CD4-positive, CD25-positive, alpha-beta regulatory T cell (primary cell): ENCODE measurements around the gene IRF7. TPM values are rescaled to one million over a fixed set of nuclear protein-coding genes. Genes with fewer than 3 reads are reported as not detected.

ENCODE experiments used
- ATAC-seq, 2 donors: fragments of 150-1000 bp; cut with Tn5 transposase; one replicate each; pipeline ENCODE4 v1.10.0; 2021; ENCODE audit warnings: low read depth in 2 of 2, moderate number of reproducible peaks in 2 of 2, moderate library complexity in 1 of 2
- DNase-seq, 3 donors: peaks; one replicate each; pipeline versions ENCODE4 v3.0.0 to v3.0.0-alpha.2; 2012 to 2022; ENCODE audit warnings: mixed read lengths in 1 of 3
- H3K27ac ChIP-seq: one replicate; pipeline ENCODE4 v1.7.0; 2013; ENCODE audit warnings: mild to moderate bottlenecking, low read length; ENCODE audit not compliant: insufficient read depth, poor library complexity, severe bottlenecking
- H3K27me3 ChIP-seq: one replicate; pipeline ENCODE4 v1.7.0; 2013; ENCODE audit warnings: low read length; ENCODE audit not compliant: control insufficient read depth, insufficient read depth
- H3K36me3 ChIP-seq: one replicate; pipeline ENCODE4 v1.7.0; 2013; ENCODE audit warnings: mild to moderate bottlenecking, low read length, moderate library complexity; ENCODE audit not compliant: control insufficient read depth, insufficient read depth
- H3K4me1 ChIP-seq: 2 replicates; pipeline ENCODE4 v1.7.0; 2013; ENCODE audit warnings: mild to moderate bottlenecking, low read length; ENCODE audit not compliant: insufficient read depth, control insufficient read depth, poor library complexity, severe bottlenecking
- H3K4me3 ChIP-seq: one replicate; pipeline ENCODE4 v1.7.0; 2013; ENCODE audit warnings: low read depth, mild to moderate bottlenecking, low read length, moderate library complexity
- H3K9me3 ChIP-seq, 2 experiments: 1 replicate in 1 of 2; 2 replicates in 1 of 2; pipeline ENCODE4 v1.7.0; 2013; ENCODE audit warnings: low read length in 2 of 2, mild to moderate bottlenecking in 1 of 2, moderate library complexity in 1 of 2; ENCODE audit not compliant: control insufficient read depth in 2 of 2
- H3K27ac Mint-ChIP-seq, 3 donors: one replicate each; pipeline ENCODE4 v1.8.0; 2020 to 2022; ENCODE audit warnings: mild to moderate bottlenecking in 3 of 3, mixed read lengths in 3 of 3, moderate library complexity in 2 of 3
- H3K27me3 Mint-ChIP-seq: one replicate; pipeline ENCODE4 v1.8.0; 2022; ENCODE audit warnings: mild to moderate bottlenecking, mixed read lengths
- H3K36me3 Mint-ChIP-seq: one replicate; pipeline ENCODE4 v1.8.0; 2020; ENCODE audit warnings: mixed read lengths
- H3K4me1 Mint-ChIP-seq, 4 donors: one replicate each; pipeline ENCODE4 v1.8.0; 2020 to 2022; ENCODE audit warnings: mixed read lengths in 4 of 4, mild to moderate bottlenecking in 1 of 4
- H3K4me3 Mint-ChIP-seq, 4 donors: one replicate each; pipeline ENCODE4 v1.8.0; 2020 to 2022; ENCODE audit warnings: mild to moderate bottlenecking in 4 of 4, mixed read lengths in 4 of 4, moderate library complexity in 3 of 4
- H3K9me3 Mint-ChIP-seq, 7 donors: one replicate each; pipeline ENCODE4 v1.8.0; 2020 to 2022; ENCODE audit warnings: mixed read lengths in 7 of 7, mild to moderate bottlenecking in 3 of 7, moderate library complexity in 2 of 7
- polyA plus RNA-seq, 4 donors: library from polyadenylated mRNA; unstranded; fragments of 300-500 nt; fragmentation: Illumina TruSeq; gene quantifications; one replicate each; pipeline ENCODE4 v1.2.3, GENCODE V29; 2021
- total RNA-seq: library from RNA; stranded (reverse); gene quantifications from one replicate; pipeline ENCODE4 v1.2.3, GENCODE V29; 2022

IRF7 gene
- total and polyA plus RNA-seq, 5 donors from 2014 or later, result 27.2 to 120 (median 29.2) TPM

- H3K36me3 Mint-ChIP-seq, result no peaks in the 10 kb centered on the region
- H3K4me1 ChIP-seq, result no peaks in the 10 kb centered on the region
- H3K4me3 Mint-ChIP-seq, result no peak overlapping the region
- H3K9me3 Mint-ChIP-seq, result no peaks in the 10 kb centered on the region
- H3K4me3 ChIP-seq, result no peak overlapping the region
- no peaks in the 10 kb centered on the region for H3K27me3 Mint-ChIP-seq
- H3K27ac ChIP-seq, result no peak overlapping the region
- H3K27me3 ChIP-seq, result no peaks in the 10 kb centered on the region
- peaks cover 5% of the 10 kb centered on the region for H3K36me3 ChIP-seq
- H3K4me1 Mint-ChIP-seq, result no peaks in the 10 kb centered on the region
- H3K27ac Mint-ChIP-seq, result no peak overlapping the region
- DNase-seq (no peak), ATAC-seq (no peak)
- H3K9me3 ChIP-seq, result no peaks in the 10 kb centered on the region
Measured at GRCh38 chr11:646214-646613, 30.5 kb upstream of the IRF7 start.

GRCh38 chr11:645536-645935, 29.8 kb upstream of the IRF7 start:
- H3K4me1 ChIP-seq, result no peaks in the 10 kb centered on the region
- Mint-ChIP-seq H3K4me3 (peak overlapping the region in 1 of 4 donors; percentile 38), H3K4me1 (no peaks in the 10 kb centered on the region), H3K27ac (no peak overlapping the region), H3K36me3 (no peaks in the 10 kb centered on the region), H3K27me3 (peaks cover 2% of the 10 kb centered on the region), H3K9me3 (no peaks in the 10 kb centered on the region)
- H3K4me3 ChIP-seq, result no peak overlapping the region
- DNase-seq, result no peak
- H3K27me3 ChIP-seq, result no peaks in the 10 kb centered on the region
- no peak overlapping the region for H3K27ac ChIP-seq
- no peak for ATAC-seq
- H3K36me3 ChIP-seq, result peaks cover 5% of the 10 kb centered on the region
- H3K9me3 ChIP-seq, result no peaks in the 10 kb centered on the region

- H3K27ac Mint-ChIP-seq, result no peak overlapping the region
- ATAC-seq, result no peak
Measured at GRCh38 chr11:643849-644738, 28.3 kb upstream of the IRF7 start.

GRCh38 chr11:643366-643765, 27.6 kb upstream of the IRF7 start:
- Mint-ChIP-seq H3K9me3 (no peaks in the 10 kb centered on the region), H3K4me1 (peaks cover 0 to 7% (median 0%) of the 10 kb centered on the region in 4 donors), H3K27ac (no peak overlapping the region), H3K4me3 (no peak overlapping the region), H3K27me3 (peaks cover 13% of the 10 kb centered on the region), H3K36me3 (no peaks in the 10 kb centered on the region)
- Histone ChIP-seq H3K36me3 (peaks cover 5% of the 10 kb centered on the region), H3K4me3 (no peak overlapping the region), H3K27ac (no peak overlapping the region), H3K27me3 (no peaks in the 10 kb centered on the region), H3K9me3 (no peaks in the 10 kb centered on the region), H3K4me1 (peaks cover 4% of the 10 kb centered on the region)
- no peak for ATAC-seq
- no peak for DNase-seq

More at GRCh38 chr11:643849-644738, 28.3 kb upstream of the IRF7 start:
- Mint-ChIP-seq H3K27me3 (peaks cover 6% of the 10 kb centered on the region), H3K4me3 (no peak overlapping the region), H3K4me1 (peaks cover 0 to 3% (median 0%) of the 10 kb centered on the region in 4 donors), H3K36me3 (no peaks in the 10 kb centered on the region), H3K9me3 (no peaks in the 10 kb centered on the region)
- no peak for DNase-seq
- Histone ChIP-seq H3K27me3 (no peaks in the 10 kb centered on the region), H3K36me3 (peaks cover 5% of the 10 kb centered on the region), H3K27ac (no peak overlapping the region), H3K9me3 (no peaks in the 10 kb centered on the region), H3K4me1 (peaks cover 2% of the 10 kb centered on the region), H3K4me3 (no peak overlapping the region)

GRCh38 chr11:641806-642370, 26.1 kb upstream of the IRF7 start:
- peaks cover 0 to 12% (median 0%) of the 10 kb centered on the region in 4 donors for H3K4me1 Mint-ChIP-seq
- peaks cover 5% of the 10 kb centered on the region for H3K36me3 ChIP-seq
- H3K9me3 ChIP-seq, result no peaks in the 10 kb centered on the region
- no peak for DNase-seq
- H3K27me3 Mint-ChIP-seq, result peaks cover 23% of the 10 kb centered on the region
- no peak overlapping the region for H3K4me3 Mint-ChIP-seq
- no peaks in the 10 kb centered on the region for H3K9me3 Mint-ChIP-seq
- H3K4me1 ChIP-seq, result peaks cover 12% of the 10 kb centered on the region
- ATAC-seq, result no peak
- H3K36me3 Mint-ChIP-seq, result no peaks in the 10 kb centered on the region
- H3K27me3 ChIP-seq, result no peaks in the 10 kb centered on the region
- no peak overlapping the region for H3K27ac ChIP-seq
- H3K4me3 ChIP-seq, result no peak overlapping the region
- H3K27ac Mint-ChIP-seq, result peak overlapping the region in 1 of 3 donors; percentile 25

GRCh38 chr11:640021-640706, 24.4 kb upstream of the IRF7 start:
- H3K4me3 Mint-ChIP-seq, result peak overlapping the region in 1 of 4 donors; percentile 62
- H3K36me3 Mint-ChIP-seq, result no peaks in the 10 kb centered on the region
- Histone ChIP-seq H3K27ac (no peak overlapping the region), H3K4me3 (no peak overlapping the region), H3K27me3 (no peaks in the 10 kb centered on the region), H3K4me1 (peaks cover 17% of the 10 kb centered on the region), H3K9me3 (no peaks in the 10 kb centered on the region), H3K36me3 (peaks cover 5% of the 10 kb centered on the region)
- H3K27me3 Mint-ChIP-seq, result peaks cover 29% of the 10 kb centered on the region
- no peak overlapping the region for H3K27ac Mint-ChIP-seq
- H3K9me3 Mint-ChIP-seq, result no peaks in the 10 kb centered on the region
- peak in 1 of 2 donors; percentile 18 for ATAC-seq
- DNase-seq, result no peak
- H3K4me1 Mint-ChIP-seq, result peaks cover 0 to 13% (median 0%) of the 10 kb centered on the region in 4 donors

- no peaks in the 10 kb centered on the region for H3K9me3 Mint-ChIP-seq
- no peak overlapping the region for H3K27ac Mint-ChIP-seq
- Histone ChIP-seq H3K4me1 (peaks cover 17% of the 10 kb centered on the region), H3K27ac (no peak overlapping the region), H3K27me3 (no peaks in the 10 kb centered on the region), H3K36me3 (peaks cover 5% of the 10 kb centered on the region), H3K4me3 (no peak overlapping the region), H3K9me3 (no peaks in the 10 kb centered on the region)
- H3K27me3 Mint-ChIP-seq, result peaks cover 37% of the 10 kb centered on the region
- H3K4me3 Mint-ChIP-seq, result no peak overlapping the region
- H3K4me1 Mint-ChIP-seq, result peaks cover 0 to 13% (median 0%) of the 10 kb centered on the region in 4 donors
- no peaks in the 10 kb centered on the region for H3K36me3 Mint-ChIP-seq
- peak in 1 of 2 donors; percentile 26 for ATAC-seq
- no peak for DNase-seq
Measured at GRCh38 chr11:639332-639955, 23.7 kb upstream of the IRF7 start.
